Kasumi-1 (cell line): Measurements from ENCODE around the gene PXDC1.
A peak's percentile ranks its signal among the peaks of the same experiment; 100 is the strongest.
"Not testable (repeated sequence)": the region's sequence is repeated elsewhere in the genome, so short reads cannot be mapped to it uniquely, and the experiment has no call there.

Experiments used
- DNase-seq, 2 experiments: peaks; one replicate each; lab custom pipeline; 2025; lab: John Stamatoyannopoulos, UW

Gene PXDC1

GRCh38 chr6:3782876-3783832, 31.6 kb upstream of the PXDC1 start:
- DNase-seq: no peak

DNA sequence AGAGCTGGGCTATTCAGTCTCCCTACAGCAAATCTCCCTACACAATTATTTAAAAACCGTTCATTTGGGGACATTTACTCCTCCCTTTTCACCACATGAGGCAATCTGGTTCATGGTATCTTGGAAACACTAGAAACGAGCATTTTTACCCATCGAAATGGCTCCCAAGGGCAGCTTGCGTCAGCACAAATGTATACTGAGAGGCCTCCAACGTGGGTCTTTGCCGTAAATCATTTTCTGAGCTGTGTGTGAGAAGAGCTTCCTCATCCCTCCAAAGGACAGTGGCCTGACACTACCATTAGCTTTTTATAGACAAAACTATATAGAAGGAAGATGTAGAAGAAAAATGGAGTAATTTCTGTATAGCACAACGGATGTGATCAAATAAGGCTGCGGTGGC, 30.0 kb upstream of the PXDC1 start:
- DNase-seq: no peak

GRCh38 chr6:3779574-3779849, 28.0 kb upstream of the PXDC1 start:
- DNase-seq: no peak

- no peak for DNase-seq
Measured at GRCh38 chr6:3778701-3779573, 27.4 kb upstream of the PXDC1 start.

- DNase-seq: no peak
Measured at GRCh38 chr6:3777730-3778461, 26.4 kb upstream of the PXDC1 start.

DNA sequence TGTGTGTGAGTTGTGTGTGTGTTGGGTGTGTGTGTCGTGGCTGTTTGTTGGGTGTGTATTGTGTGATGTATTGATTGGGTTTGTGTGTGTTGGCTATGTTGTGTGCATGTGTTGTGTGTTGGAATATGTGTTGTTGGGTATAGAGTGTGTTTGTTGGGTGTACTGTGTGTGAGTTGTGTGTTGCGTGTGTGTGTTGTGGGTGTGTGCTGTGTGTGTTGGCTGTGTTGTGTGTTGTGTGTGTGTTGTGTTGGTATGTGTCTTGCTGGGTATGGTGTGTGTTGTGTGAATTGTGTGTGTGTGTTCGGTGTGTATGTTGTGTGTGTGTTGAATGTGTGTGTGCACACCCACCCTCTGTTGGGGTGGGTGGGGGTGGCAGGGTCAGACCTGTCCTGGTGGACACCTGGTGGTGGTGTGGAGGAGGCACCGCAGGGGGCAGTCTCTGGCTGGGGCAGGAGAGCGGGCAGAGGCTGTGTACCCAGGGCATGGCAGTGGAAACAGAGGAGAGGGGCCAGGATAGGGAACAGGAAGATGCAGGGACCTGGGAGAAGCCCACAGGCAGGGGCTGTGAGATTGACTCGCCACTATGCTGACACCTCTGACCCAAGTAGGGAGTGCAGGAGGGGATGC, 25.5 kb upstream of the PXDC1 start:
- DNase-seq: no peak

DNA sequence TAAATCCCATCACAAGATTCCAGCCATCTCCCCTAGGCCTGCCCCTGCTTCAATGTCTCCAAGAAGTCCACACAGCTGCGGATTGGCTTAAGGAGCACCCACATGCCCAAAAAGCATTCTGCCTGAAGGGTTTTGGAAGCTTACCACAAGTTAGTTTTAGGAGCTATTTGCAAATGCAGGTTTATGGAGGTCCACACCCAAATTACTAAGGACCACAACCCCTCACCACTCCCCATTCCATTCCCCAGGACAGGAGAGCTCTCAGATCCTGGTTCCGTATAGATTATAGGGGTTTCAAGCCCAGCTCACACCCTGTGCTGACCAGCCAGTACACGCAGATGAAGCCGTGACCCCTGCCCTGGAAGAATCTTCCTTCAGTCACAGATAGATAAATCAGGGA, 24.3 kb upstream of the PXDC1 start:
- no peak for DNase-seq

GRCh38 chr6:3775386-3775785, 23.9 kb upstream of the PXDC1 start:
- no peak for DNase-seq

DNA sequence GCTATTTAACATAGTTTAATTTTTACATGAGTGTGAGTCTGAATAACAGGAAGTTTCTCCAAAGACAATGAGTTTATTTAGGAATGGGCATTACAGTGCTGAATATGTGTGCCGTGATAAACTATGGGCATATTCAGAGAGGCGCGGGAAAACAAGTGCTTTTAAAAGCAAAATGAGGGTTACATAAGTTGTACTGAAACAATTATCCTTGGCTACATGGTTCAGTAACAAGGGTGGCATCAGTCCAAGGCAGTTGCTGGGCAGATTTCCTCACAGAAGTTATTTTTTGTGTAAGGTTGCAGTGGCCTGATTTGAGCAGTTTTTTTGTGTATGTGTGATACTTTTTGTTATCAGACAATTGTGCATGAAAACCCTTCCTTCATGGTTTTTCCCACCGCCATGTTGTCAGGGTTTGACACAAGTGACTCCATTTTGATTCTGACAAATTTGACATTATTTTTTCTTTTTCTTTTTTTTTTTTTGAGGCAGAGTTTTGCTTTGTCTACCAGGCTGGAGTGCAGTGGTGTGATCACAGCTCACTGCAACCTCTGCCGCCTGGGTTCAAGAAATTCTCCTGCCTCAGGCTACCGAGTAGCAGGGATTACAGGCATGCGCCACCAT, 22.3 kb upstream of the PXDC1 start:
- no peak for DNase-seq

DNA sequence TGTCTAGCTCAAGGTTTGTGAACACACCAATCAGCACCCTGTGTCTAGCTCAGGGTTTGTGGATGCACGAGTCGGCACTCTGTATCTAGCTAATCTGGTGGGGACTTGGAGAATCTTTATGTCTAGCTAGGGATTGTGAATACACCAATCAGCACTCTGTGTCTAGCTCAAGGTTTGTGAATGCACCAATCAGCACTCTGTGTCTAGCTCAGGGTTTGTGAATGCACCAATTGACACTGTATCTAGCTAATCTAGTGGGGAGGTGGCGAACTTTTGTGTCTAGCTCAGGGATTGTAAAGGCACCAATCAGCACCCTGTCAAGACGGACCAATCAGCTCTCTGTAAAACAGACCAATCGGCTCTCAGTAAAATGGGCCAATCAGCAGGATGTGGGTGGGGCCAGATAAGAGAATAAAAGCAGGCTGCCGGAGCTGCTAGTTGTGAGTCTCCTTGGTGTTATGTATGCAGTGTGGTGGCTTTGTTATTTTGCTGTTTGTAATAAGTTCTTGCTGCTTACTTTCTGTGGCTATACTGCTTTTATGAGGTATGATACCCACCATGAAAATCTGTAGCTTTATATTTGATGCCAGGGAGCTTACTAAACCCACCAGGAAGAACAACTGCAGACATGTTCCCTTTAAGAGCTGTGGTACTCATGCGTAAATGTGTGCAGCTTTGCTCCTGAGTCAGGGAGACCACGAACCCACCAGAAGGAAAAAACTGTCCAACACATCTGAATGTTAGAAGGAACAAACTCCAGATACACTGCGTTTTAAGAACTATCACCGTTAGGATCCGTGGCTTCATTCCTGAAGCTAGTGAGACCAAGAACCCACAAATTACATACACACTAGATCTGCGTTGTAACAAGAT, 20.9 kb upstream of the PXDC1 start:
- DNase-seq: not testable (repeated sequence)

GRCh38 chr6:3771407-3772011, 20.0 kb upstream of the PXDC1 start:
- no peak for DNase-seq

- no peak for DNase-seq
Measured at GRCh38 chr6:3770023-3770720, 18.7 kb upstream of the PXDC1 start.

- no peak for DNase-seq
Measured at GRCh38 chr6:3769610-3770009, 18.1 kb upstream of the PXDC1 start.

DNA sequence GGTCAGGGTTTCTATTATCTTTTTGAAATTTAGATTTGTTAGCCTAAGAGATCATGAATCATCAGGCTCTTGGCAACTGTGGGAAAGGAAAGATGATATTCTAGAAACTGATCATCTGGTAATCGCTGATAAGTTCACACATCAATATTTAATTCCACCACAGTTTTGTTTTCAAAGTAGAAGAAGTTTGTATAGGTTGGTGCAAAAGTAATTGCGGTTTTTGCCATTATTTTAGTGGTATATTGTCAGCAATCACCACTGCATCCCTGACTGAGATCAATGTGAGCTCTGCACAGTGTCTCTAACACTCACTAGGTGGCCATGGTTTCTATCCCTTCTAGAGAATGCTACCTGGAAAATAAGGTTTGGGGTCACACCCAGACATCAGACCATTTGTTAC, 17.0 kb upstream of the PXDC1 start:
- no peak for DNase-seq

GRCh38 chr6:3767483-3767882, 16.0 kb upstream of the PXDC1 start:
- DNase-seq: not testable (repeated sequence)

DNA sequence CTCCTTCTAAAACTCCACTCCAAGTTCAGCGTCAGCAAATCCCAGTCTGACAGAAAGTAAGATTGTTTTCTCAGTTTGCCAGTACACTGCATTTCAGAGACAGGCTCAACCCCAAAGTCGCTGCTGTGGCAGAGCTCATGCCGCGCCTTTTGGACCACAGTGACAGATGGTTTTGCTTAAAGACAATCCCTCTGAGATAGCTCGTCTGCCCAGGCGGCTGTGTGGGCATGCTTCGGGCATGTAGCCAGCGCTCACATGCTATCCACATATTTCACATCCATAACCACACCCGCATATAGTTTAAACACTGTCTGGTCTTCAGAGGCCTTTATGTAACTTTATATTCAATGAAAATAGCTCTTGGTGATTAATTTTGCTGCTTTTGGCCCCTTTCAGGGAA, 14.7 kb upstream of the PXDC1 start:
- DNase-seq: no peak

DNA sequence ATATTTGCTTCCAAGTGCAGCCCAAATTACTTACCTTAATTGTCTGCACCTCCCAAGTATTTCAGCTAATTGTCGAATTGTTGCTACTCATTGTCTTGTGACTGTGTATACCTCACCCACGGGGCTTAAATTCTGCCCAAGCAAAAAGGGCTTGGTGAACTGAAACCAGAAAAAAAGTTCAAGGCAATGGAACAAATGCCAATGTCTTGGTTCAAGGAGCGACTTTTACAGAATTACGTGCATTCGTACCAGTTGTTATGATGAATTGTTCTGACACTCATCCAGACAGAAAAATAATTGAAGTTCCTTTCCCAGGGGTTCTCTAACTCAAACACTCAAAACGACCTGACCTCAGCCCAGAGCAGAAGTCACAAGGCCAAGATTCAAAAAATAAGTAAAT, 13.9 kb upstream of the PXDC1 start:
- DNase-seq: no peak

GRCh38 chr6:3764516-3765335, 13.2 kb upstream of the PXDC1 start:
- DNase-seq: peak in 1 of 2 experiments; percentile 14

DNA sequence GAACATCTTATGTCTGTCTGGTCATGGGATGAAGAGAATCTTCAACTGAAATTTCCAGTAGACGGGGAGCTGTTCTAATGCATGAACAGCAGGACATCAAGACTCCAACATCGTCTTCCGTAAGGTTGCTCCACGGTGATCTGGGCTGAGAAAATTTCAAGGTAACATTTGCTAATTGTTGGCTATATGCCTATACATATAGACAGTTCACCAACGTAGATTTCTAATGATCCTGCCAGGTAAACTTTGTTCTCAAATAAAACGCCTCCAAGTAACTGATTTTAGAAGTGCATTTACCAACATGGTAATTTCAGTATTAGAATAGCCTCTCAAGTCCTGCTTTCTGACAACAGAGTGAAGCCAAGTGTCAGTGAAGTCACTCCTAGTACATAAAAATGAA, 11.3 kb upstream of the PXDC1 start:
- no peak for DNase-seq
